ENCODE data around the gene VTN.

DNA sequence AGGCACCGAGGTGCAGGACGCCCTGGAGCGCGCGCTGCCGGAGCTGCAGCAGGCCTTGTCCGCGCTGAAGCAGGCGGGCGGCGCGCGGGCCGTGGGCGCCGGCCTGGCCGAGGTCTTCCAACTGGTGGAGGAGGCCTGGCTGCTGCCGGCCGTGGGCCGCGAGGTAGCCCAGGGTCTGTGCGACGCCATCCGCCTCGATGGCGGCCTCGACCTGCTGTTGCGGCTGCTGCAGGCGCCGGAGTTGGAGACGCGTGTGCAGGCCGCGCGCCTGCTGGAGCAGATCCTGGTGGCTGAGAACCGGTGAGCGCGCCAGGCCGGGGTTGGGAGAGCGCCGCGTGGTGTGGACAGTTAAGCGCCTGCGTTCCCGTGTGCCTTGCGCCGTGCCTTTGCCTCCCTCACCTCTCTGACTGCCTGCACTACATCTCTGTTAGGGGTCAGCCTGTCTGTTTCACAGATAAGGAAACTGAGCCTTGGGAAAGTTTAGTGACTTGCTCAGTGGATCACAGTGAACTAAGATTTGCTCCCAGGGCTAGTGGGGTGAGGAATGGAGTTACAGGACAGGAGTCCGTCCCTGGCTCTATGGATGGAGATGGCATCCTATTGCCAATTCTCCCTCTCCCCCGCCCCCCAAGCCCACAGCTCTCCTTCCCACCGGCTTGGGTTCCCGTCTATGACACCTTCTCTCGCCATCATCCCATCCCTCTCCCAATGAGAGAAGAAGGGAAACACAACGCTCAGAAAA lies 2.3 kb upstream of the VTN start:
- TF ChIP-seq, protein P1, sequence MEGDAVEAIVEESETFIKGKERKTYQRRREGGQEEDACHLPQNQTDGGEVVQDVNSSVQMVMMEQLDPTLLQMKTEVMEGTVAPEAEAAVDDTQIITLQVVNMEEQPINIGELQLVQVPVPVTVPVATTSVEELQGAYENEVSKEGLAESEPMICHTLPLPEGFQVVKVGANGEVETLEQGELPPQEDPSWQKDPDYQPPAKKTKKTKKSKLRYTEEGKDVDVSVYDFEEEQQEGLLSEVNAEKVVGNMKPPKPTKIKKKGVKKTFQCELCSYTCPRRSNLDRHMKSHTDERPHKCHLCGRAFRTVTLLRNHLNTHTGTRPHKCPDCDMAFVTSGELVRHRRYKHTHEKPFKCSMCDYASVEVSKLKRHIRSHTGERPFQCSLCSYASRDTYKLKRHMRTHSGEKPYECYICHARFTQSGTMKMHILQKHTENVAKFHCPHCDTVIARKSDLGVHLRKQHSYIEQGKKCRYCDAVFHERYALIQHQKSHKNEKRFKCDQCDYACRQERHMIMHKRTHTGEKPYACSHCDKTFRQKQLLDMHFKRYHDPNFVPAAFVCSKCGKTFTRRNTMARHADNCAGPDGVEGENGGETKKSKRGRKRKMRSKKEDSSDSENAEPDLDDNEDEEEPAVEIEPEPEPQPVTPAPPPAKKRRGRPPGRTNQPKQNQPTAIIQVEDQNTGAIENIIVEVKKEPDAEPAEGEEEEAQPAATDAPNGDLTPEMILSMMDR (IDR thresholded peaks at IDR 0.05) = no peak
- no peak for TF ChIP-seq POLR2A (IDR thresholded peaks at IDR 0.05)
